ENCODE data around the gene PDE6H. TPM values are rescaled to one million over a fixed set of nuclear protein-coding genes. Genes with fewer than 3 reads are reported as not detected.

PDE6H gene
- total RNA-seq, 2 donors from 2014 or later: not detected

DNA sequence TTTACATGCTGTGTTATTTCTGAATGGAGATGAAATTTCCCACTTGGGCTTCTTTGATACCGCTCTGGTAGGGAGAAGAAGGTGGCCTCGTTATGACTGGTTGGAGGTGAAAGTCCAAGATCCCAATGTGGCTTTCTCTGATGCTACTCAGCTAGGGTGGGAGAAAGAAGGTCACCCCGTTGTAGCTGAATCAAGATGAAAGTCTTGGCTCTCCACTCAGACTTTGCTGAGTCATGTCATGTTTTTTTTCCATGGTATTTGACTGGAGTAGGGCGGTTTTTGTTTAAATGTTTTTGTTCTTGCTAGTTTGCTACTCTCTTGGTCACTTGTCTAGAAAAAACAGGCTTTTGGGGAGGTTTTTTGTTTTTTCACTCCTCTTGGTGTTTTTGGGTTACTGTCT lies 2.4 kb upstream of the PDE6H start:
- intact Hi-C loops (cut with DNase I): no loop called here
- no peaks in the 10 kb centered on the region for H3K4me1 ChIP-seq (replicated peaks)
- no peaks in the 10 kb centered on the region for H3K9me3 ChIP-seq
- TF ChIP-seq POLR2A (IDR thresholded peaks at IDR 0.05) (no peak), POLR2AphosphoS5 (IDR thresholded peaks at IDR 0.05) (no peak), CTCF (IDR thresholded peaks at IDR 0.05) (no peak)
- no peak for DNase-seq (ENCODE audit: low spot score)
- H3K27ac ChIP-seq: no peak overlapping the region
- H3K4me3 ChIP-seq: no peak overlapping the region
- 75% methylated on average over 4 of the region's 4 CpGs for WGBS
- H3K27me3 ChIP-seq (replicated peaks; ENCODE audit: insufficient read depth): no peaks in the 10 kb centered on the region
- no peaks in the 10 kb centered on the region for H3K36me3 ChIP-seq

DNA sequence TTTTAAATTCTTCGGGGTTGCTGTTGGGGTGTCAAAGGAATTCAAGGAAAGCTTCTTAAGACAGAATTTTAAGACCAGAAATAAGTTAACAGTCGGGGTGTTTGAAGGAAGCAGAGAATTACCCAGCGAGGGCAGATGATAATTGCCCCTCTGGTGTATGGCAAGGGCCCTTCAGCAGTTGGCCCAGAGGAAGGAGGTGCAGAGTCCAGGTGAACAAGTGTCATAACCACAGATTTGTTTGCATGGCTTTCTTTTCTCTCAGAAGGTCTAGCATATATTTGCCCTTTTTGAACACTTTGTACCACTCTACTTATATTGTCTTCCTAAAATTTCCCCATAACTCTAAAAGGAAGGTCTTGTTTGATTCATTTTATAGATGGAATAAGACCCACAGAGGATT lies 1.8 kb downstream of the PDE6H start:
- intact Hi-C loops (cut with DNase I): no loop called here
- no peaks in the 10 kb centered on the region for H3K9me3 ChIP-seq

GRCh38 chr12:14975457-14975856 lies 2.6 kb downstream of the PDE6H start:
- H3K36me3 ChIP-seq: no peaks in the 10 kb centered on the region

More for the DNA sequence above, 1.8 kb downstream of the PDE6H start:
- Histone ChIP-seq H3K36me3 (no peaks in the 10 kb centered on the region), H3K4me3 (no peak overlapping the region), H3K4me1 (replicated peaks) (no peaks in the 10 kb centered on the region), H3K27me3 (replicated peaks; ENCODE audit: insufficient read depth) (no peaks in the 10 kb centered on the region), H3K27ac (no peak overlapping the region)
- WGBS: 91% methylated on average over 3 of the region's 3 CpGs
- DNase-seq (ENCODE audit: low spot score): no peak
- TF ChIP-seq POLR2AphosphoS5 (IDR thresholded peaks at IDR 0.05): no peak
- TF ChIP-seq CTCF (IDR thresholded peaks at IDR 0.05): no peak
- no peak for TF ChIP-seq POLR2A (IDR thresholded peaks at IDR 0.05)

GRCh38 chr12:14976658-14977057 lies 3.8 kb downstream of the PDE6H start:
- no peaks in the 10 kb centered on the region for H3K27me3 ChIP-seq (replicated peaks; ENCODE audit: insufficient read depth)
- H3K36me3 ChIP-seq: no peaks in the 10 kb centered on the region
- TF ChIP-seq POLR2AphosphoS5 (IDR thresholded peaks at IDR 0.05): no peak
- no peak for TF ChIP-seq POLR2A (IDR thresholded peaks at IDR 0.05)
- no peak for TF ChIP-seq CTCF (IDR thresholded peaks at IDR 0.05)
- H3K9me3 ChIP-seq: no peaks in the 10 kb centered on the region
- no peaks in the 10 kb centered on the region for H3K4me1 ChIP-seq (replicated peaks)
- no peak overlapping the region for H3K4me3 ChIP-seq
- intact Hi-C loops (cut with DNase I): no loop called here
- DNase-seq (ENCODE audit: low spot score): no peak
- H3K27ac ChIP-seq: no peak overlapping the region
- WGBS: 77% methylated on average over 3 of the region's 3 CpGs

More at GRCh38 chr12:14975457-14975856, 2.6 kb downstream of the PDE6H start:
- DNase-seq (ENCODE audit: low spot score): no peak
- H3K27me3 ChIP-seq (replicated peaks; ENCODE audit: insufficient read depth): no peaks in the 10 kb centered on the region
- 90% methylated on average over 4 of the region's 4 CpGs for WGBS
- TF ChIP-seq POLR2A (IDR thresholded peaks at IDR 0.05): no peak
- TF ChIP-seq POLR2AphosphoS5 (IDR thresholded peaks at IDR 0.05): no peak
- no peak for TF ChIP-seq CTCF (IDR thresholded peaks at IDR 0.05)
- intact Hi-C loops (cut with DNase I): no loop called here
- H3K9me3 ChIP-seq: no peaks in the 10 kb centered on the region
- no peak overlapping the region for H3K27ac ChIP-seq
- H3K4me1 ChIP-seq (replicated peaks): no peaks in the 10 kb centered on the region
- no peak overlapping the region for H3K4me3 ChIP-seq

- H3K4me3 ChIP-seq: no peak overlapping the region
- no peaks in the 10 kb centered on the region for H3K27me3 ChIP-seq (replicated peaks; ENCODE audit: insufficient read depth)
- TF ChIP-seq POLR2A (IDR thresholded peaks at IDR 0.05) (no peak), POLR2AphosphoS5 (IDR thresholded peaks at IDR 0.05) (no peak), CTCF (IDR thresholded peaks at IDR 0.05) (no peak)
- intact Hi-C loops (cut with DNase I): no loop called here
- no peaks in the 10 kb centered on the region for H3K36me3 ChIP-seq
- no peaks in the 10 kb centered on the region for H3K4me1 ChIP-seq (replicated peaks)
- no peak for DNase-seq (ENCODE audit: low spot score)
- no peak overlapping the region for H3K27ac ChIP-seq
- H3K9me3 ChIP-seq: no peaks in the 10 kb centered on the region
These were observed 6.6 kb downstream of the PDE6H start for GRCh38 chr12:14979468-14979867.

All from prostate gland (tissue), 2 donors.